Astrocyte (in vitro differentiated cells and primary cell): ENCODE results near the gene ATP2C2.

Experiments
- EZH2 ChIP-seq: IDR thresholded peaks from 2 replicates; pipeline ENCODE4 v1.6.1; 2012; ENCODE audit warnings: mild to moderate bottlenecking, low read length, inconsistent platforms; ENCODE audit not compliant: insufficient read depth
- TF ChIP-seq, protein P1 (sequence below): IDR thresholded peaks from 2 replicates; pipeline ENCODE4 v1.5.1; 2011; ENCODE audit warnings: low read depth, mild to moderate bottlenecking, inconsistent platforms, low read length, moderate library complexity; ENCODE audit not compliant: insufficient read depth

DNA sequence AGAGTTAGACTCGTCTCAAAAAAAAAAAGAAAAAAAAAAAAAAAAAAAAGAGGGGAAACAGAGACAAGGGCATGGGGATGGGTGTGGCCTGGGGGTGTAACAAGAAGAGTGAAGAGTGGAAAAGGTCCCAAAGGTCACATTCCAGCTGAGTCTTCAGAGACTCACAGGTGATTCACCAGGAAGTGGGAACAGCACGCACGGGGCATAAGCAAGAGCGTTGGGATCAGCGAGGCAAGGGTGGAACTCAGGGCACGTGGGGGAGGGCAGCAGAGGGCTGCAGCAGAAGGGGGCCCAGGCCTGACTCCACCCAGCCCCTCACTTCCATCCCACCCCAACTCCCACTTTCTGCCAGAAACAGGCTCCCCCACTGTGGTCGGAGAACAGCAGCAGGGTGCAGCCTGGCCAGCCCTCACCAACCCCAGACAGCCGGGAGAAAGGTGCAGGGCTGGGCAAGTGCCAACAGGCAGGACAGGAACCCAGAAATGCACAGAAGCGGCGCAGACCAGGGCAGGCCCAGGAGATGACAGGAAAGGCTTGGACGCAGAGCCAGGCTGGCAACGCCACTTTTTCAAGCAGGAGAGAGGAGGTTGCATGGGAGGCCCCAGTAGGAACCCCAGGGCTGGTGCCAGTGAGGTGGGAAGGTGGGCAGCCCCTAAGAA is 132.9 kb downstream of the ATP2C2 start:
- TF ChIP-seq, protein P1, sequence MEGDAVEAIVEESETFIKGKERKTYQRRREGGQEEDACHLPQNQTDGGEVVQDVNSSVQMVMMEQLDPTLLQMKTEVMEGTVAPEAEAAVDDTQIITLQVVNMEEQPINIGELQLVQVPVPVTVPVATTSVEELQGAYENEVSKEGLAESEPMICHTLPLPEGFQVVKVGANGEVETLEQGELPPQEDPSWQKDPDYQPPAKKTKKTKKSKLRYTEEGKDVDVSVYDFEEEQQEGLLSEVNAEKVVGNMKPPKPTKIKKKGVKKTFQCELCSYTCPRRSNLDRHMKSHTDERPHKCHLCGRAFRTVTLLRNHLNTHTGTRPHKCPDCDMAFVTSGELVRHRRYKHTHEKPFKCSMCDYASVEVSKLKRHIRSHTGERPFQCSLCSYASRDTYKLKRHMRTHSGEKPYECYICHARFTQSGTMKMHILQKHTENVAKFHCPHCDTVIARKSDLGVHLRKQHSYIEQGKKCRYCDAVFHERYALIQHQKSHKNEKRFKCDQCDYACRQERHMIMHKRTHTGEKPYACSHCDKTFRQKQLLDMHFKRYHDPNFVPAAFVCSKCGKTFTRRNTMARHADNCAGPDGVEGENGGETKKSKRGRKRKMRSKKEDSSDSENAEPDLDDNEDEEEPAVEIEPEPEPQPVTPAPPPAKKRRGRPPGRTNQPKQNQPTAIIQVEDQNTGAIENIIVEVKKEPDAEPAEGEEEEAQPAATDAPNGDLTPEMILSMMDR: no peak
- no peak for TF ChIP-seq EZH2
